IMR-90 (cell line): ENCODE results near the gene JCAD.
"Not testable (repeated sequence)": the region's sequence is repeated elsewhere in the genome, so short reads cannot be mapped to it uniquely, and the experiment has no call there.

Source experiments
- CEBPB ChIP-seq: IDR thresholded peaks from 2 replicates; pipeline ENCODE4 v1.6.1; 2012; ENCODE audit warnings: low read depth, low read length, improper control_type of control experiment
- MAFK ChIP-seq: IDR thresholded peaks from 2 replicates; pipeline ENCODE4 v1.6.1; 2012; ENCODE audit warnings: low read depth, low read length, improper control_type of control experiment
- MXI1 ChIP-seq: IDR thresholded peaks from 2 replicates; pipeline ENCODE4 v1.6.1; 2012; ENCODE audit warnings: low read depth, mild to moderate bottlenecking, low read length, moderate library complexity, borderline replicate concordance
- POLR2A ChIP-seq: IDR thresholded peaks from 2 replicates; pipeline ENCODE4 v1.6.1; 2012; ENCODE audit warnings: mild to moderate bottlenecking, low read depth, low read length
- RAD21 ChIP-seq: IDR thresholded peaks from 2 replicates; pipeline ENCODE4 v1.6.1; 2012; ENCODE audit warnings: low read length, improper control_type of control experiment
- RFX5 ChIP-seq: IDR thresholded peaks from 2 replicates; pipeline ENCODE4 v1.8.0; 2012; ENCODE audit warnings: low read depth, mild to moderate bottlenecking, low read length, moderate library complexity
- SMC3 ChIP-seq: fragments of 150-350 bp; IDR thresholded peaks from 2 replicates; pipeline ENCODE4 v1.6.1; 2016; ENCODE audit warnings: low read depth, mild to moderate bottlenecking, antibody characterized with exemption, low read length, moderate library complexity
- TF ChIP-seq, protein P1 (sequence below): conservative IDR thresholded peaks from 2 replicates; pipeline ENCODE4 v1.5.1; 2012; ENCODE audit warnings: mild to moderate bottlenecking, low read depth, low read length, improper control_type of control experiment
- TF ChIP-seq, protein P2 (sequence below): fragments of 150-350 bp; IDR thresholded peaks from 2 replicates; pipeline ENCODE4 v1.6.1; 2017; ENCODE audit warnings: mild to moderate bottlenecking, antibody characterized with exemption, low read length, low read depth

DNA sequence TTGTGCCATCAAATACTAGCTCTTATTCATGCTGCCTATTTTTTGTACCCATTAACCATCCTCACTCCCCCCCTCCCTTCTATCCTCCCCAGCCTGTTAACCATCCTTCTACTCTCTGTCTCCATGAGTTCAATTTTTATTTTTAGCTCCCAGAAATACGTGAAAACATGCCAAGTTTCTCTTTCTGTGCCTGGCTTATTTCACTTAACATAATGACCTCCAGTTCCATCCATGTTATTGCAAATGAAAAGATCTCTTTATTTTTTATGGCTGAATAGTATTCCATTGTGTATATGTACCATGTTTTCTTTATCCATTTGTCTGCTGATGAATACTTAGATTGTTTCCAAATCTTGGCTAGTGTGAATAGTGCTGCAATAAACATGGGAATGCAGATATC is 54.3 kb downstream of the JCAD start:
- TF ChIP-seq, protein P1, sequence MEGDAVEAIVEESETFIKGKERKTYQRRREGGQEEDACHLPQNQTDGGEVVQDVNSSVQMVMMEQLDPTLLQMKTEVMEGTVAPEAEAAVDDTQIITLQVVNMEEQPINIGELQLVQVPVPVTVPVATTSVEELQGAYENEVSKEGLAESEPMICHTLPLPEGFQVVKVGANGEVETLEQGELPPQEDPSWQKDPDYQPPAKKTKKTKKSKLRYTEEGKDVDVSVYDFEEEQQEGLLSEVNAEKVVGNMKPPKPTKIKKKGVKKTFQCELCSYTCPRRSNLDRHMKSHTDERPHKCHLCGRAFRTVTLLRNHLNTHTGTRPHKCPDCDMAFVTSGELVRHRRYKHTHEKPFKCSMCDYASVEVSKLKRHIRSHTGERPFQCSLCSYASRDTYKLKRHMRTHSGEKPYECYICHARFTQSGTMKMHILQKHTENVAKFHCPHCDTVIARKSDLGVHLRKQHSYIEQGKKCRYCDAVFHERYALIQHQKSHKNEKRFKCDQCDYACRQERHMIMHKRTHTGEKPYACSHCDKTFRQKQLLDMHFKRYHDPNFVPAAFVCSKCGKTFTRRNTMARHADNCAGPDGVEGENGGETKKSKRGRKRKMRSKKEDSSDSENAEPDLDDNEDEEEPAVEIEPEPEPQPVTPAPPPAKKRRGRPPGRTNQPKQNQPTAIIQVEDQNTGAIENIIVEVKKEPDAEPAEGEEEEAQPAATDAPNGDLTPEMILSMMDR: not testable (repeated sequence)
- not testable (repeated sequence) for TF ChIP-seq MXI1, POLR2A, RAD21, SMC3, MAFK, CEBPB, RFX5
- TF ChIP-seq, protein P2, sequence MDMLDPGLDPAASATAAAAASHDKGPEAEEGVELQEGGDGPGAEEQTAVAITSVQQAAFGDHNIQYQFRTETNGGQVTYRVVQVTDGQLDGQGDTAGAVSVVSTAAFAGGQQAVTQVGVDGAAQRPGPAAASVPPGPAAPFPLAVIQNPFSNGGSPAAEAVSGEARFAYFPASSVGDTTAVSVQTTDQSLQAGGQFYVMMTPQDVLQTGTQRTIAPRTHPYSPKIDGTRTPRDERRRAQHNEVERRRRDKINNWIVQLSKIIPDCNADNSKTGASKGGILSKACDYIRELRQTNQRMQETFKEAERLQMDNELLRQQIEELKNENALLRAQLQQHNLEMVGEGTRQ: not testable (repeated sequence)
